GM12878 (cell line): ENCODE data around the gene TMEM231. TPM values are rescaled to one million over a fixed set of nuclear protein-coding genes. Genes with fewer than 3 reads are reported as not detected.

ENCODE experiments used
- ATAC-seq: fragments of 200-7000 bp; cut with Tn5 transposase; 3 replicates; pipeline ENCODE4 v1.9.1; 2020; ENCODE audit warnings: mild to moderate bottlenecking, moderate library complexity
- BruUV-seq: library from RNA; stranded (reverse); fragments of 400-500 nt; replicated peaks from 2 replicates; lab custom pipeline; 2021; lab: Mats Ljungman, UMichigan
- CTCF ChIA-PET: fragments of 300-600 bp; sonication (Branson Sonifier 250); formaldehyde crosslinking; extraction: SDS; loops from one replicate; lab custom pipeline; 2021; ENCODE audit warnings: inconsistent platforms; lab: Yijun Ruan, JAX
- POLR2A ChIA-PET: fragments of 350-600 bp; formaldehyde crosslinking; extraction: SDS; loops from one replicate; lab custom pipeline; 2021; ENCODE audit warnings: inconsistent platforms; lab: Charles Lee
- RAD21 ChIA-PET: fragments of 300-600 bp; sonication (Branson Sonifier 250); formaldehyde crosslinking; loops from one replicate; lab custom pipeline; 2023; ENCODE audit warnings: antibody characterized with exemption; ENCODE audit not compliant: unreplicated experiment; lab: Charles Lee
- SMC1A ChIA-PET: fragments of 300-600 bp; sonication (Branson Sonifier 250); formaldehyde crosslinking; loops from one replicate; lab custom pipeline; 2023; ENCODE audit not compliant: unreplicated experiment, uncharacterized antibody; lab: Charles Lee
- DNase-seq: peaks from one replicate; pipeline ENCODE4 v3.0.0-alpha.2; 2011; ENCODE audit warnings: low read depth, low spot score
- FAIRE-seq: peaks from 3 replicates; lab custom pipeline; 2011; peaks lifted over from hg19 to GRCh38; lab: Jason Lieb, UNC
- H2AFZ ChIP-seq: 2 replicates; pipeline ENCODE4 v1.6.0; 2011; ENCODE audit warnings: low read depth, low read length, control low read depth; ENCODE audit not compliant: control insufficient read depth
- H3K27ac ChIP-seq: 2 replicates; pipeline ENCODE4 v1.5.1; 2011; ENCODE audit warnings: control low read depth; ENCODE audit not compliant: control insufficient read depth, insufficient read depth
- H3K27me3 ChIP-seq, 2 experiments: replicated peaks in 1 of 2; 2 replicates each; pipeline versions ENCODE4 v1.6.0 to v1.6.1; 2011; ENCODE audit warnings: low read length in 1 of 2; ENCODE audit not compliant: control insufficient read depth in 2 of 2, insufficient read depth in 2 of 2
- H3K36me3 ChIP-seq, 2 experiments: 2 replicates each; pipeline ENCODE4 v1.5.1; 2011; ENCODE audit warnings: low read length in 1 of 2; ENCODE audit not compliant: control insufficient read depth in 2 of 2, insufficient read depth in 2 of 2
- H3K4me1 ChIP-seq: 2 replicates; pipeline ENCODE4 v1.6.1; 2011; ENCODE audit warnings: mild to moderate bottlenecking, low read length, moderate library complexity, mixed read lengths; ENCODE audit not compliant: control insufficient read depth, insufficient read depth
- H3K4me2 ChIP-seq: 2 replicates; pipeline ENCODE4 v1.6.0; 2011; ENCODE audit warnings: control low read depth; ENCODE audit not compliant: control insufficient read depth, insufficient read depth
- H3K4me3 ChIP-seq: fragments of 200-600 bp; sonication (generic); 2 replicates; pipeline ENCODE4 v1.5.1; 2016
- H3K79me2 ChIP-seq: 2 replicates; pipeline ENCODE4 v1.6.0; 2011; ENCODE audit warnings: low read length; ENCODE audit not compliant: control insufficient read depth, insufficient read depth
- H3K9ac ChIP-seq: 2 replicates; pipeline ENCODE4 v1.8.0; 2011; ENCODE audit warnings: low read length, control low read depth, mixed read lengths; ENCODE audit not compliant: control insufficient read depth, insufficient read depth
- H3K9me3 ChIP-seq: replicated peaks from 3 replicates; pipeline ENCODE4 v1.5.1; 2011; ENCODE audit warnings: mild to moderate bottlenecking, low read length; ENCODE audit not compliant: control insufficient read depth, insufficient read depth
- H4K20me1 ChIP-seq: 2 replicates; pipeline ENCODE4 v1.6.0; 2011; ENCODE audit not compliant: control insufficient read depth, insufficient read depth
- BCL11A ChIP-seq: IDR thresholded peaks from 2 replicates; pipeline ENCODE4 v1.6.1; 2011; ENCODE audit warnings: low read depth, low read length
- DPF2 ChIP-seq: fragments of 450-650 bp; IDR thresholded peaks from 2 replicates; pipeline ENCODE4 v1.6.1; 2017; ENCODE audit warnings: mild to moderate bottlenecking
- EGR1 ChIP-seq, 2 experiments: IDR thresholded peaks; 1 replicate in 1 of 2; 2 replicates in 1 of 2; pipeline ENCODE4 v1.6.1; 2011 to 2012; ENCODE audit warnings: low read depth in 2 of 2, low read length in 2 of 2, borderline replicate concordance in 1 of 2, mild to moderate bottlenecking in 1 of 2, moderate library complexity in 1 of 2
- ETV6 ChIP-seq, 2 experiments: fragments of 450-650 bp in 1 of 2; IDR thresholded peaks in 1 of 2; conservative IDR thresholded peaks in 1 of 2; 2 replicates each; pipeline ENCODE4 v1.6.1; 2014; ENCODE audit warnings: antibody characterized with exemption in 1 of 2, borderline replicate concordance in 1 of 2, low read depth in 1 of 2, mild to moderate bottlenecking in 1 of 2, moderate library complexity in 1 of 2
- IKZF2 ChIP-seq, 2 experiments: fragments of 450-650 bp; IDR thresholded peaks; 2 replicates each; pipeline ENCODE4 v1.6.1; 2017; ENCODE audit warnings: mild to moderate bottlenecking in 2 of 2, moderate library complexity in 2 of 2
- IRF4 ChIP-seq: IDR thresholded peaks from 2 replicates; pipeline ENCODE4 v1.6.1; 2011; ENCODE audit warnings: low read depth, low read length
- POLR2A ChIP-seq: IDR thresholded peaks from 2 replicates; pipeline ENCODE4 v1.6.1; 2011; ENCODE audit warnings: low read depth, mild to moderate bottlenecking, low read length
- RAD21 ChIP-seq: IDR thresholded peaks from 2 replicates; pipeline ENCODE4 v1.6.1; 2011; ENCODE audit warnings: mild to moderate bottlenecking, low read depth, low read length, moderate library complexity; ENCODE audit not compliant: insufficient read depth
- RUNX3 ChIP-seq: IDR thresholded peaks from 2 replicates; pipeline ENCODE4 v1.6.1; 2012; ENCODE audit warnings: low read length, inconsistent platforms
- SMARCA5 ChIP-seq: fragments of 450-650 bp; IDR thresholded peaks from 2 replicates; pipeline ENCODE4 v1.6.1; 2017; ENCODE audit warnings: mild to moderate bottlenecking
- SMC3 ChIP-seq: IDR thresholded peaks from 2 replicates; pipeline ENCODE4 v1.6.1; 2011; ENCODE audit warnings: low read length, improper control_type of control experiment, borderline replicate concordance
- SPI1 ChIP-seq: IDR thresholded peaks from 2 replicates; pipeline ENCODE4 v1.6.1; 2011; ENCODE audit warnings: low read depth, mild to moderate bottlenecking, low read length, moderate library complexity, borderline replicate concordance; ENCODE audit not compliant: insufficient read depth
- SUZ12 ChIP-seq: fragments of 200-600 bp; sonication (generic); IDR thresholded peaks from one replicate; pipeline ENCODE4 v1.6.1; 2018; ENCODE audit warnings: antibody characterized with exemption, mild to moderate bottlenecking; ENCODE audit not compliant: unreplicated experiment
- ZNF24 ChIP-seq: fragments of 450-650 bp; IDR thresholded peaks from 2 replicates; pipeline ENCODE4 v1.6.1; 2017; ENCODE audit warnings: antibody characterized with exemption, mild to moderate bottlenecking
- WGBS: methylation state at CpG from one replicate; pipeline ENCODE4 v1.1.6; 2016; ENCODE audit warnings: low lambda C conversion rate; ENCODE audit not compliant: insufficient replicate concordance, insufficient coverage; ENCODE audit errors: missing lambda C conversion rate; 5-methylcytosine and 5-hydroxymethylcytosine counted together
- in situ Hi-C: fragments of 300-500 bp; cut with MboI; formaldehyde crosslinking; loops from 9 replicates; pipeline ENCODE4 v1.14.3; 2018; ENCODE audit warnings: mixed read lengths
- intact Hi-C: fragments of 100-400 bp; cut with micrococcal nuclease; formaldehyde crosslinking; loops from one replicate; pipeline ENCODE4 v1.14.2; 2022; ENCODE audit not compliant: unreplicated experiment
- polyA plus RNA-seq, 11 experiments: library from polyadenylated mRNA; depleted of rRNA in 4 of 11; unstranded in 6 of 11; stranded (reverse) in 5 of 11; fragments of >200 nt; fragmentation: Nextera tagmentation in 4 of 11; fragmentation: Illumina TruSeq in 1 of 11; extraction: Ambion mirVana in 4 of 11; extraction: Trizol in 1 of 11; gene quantifications; 1 replicate in 1 of 11; 2 replicates in 10 of 11; pipeline versions ENCODE4 v1.2.1 to v1.2.3, GENCODE V29; 2011 to 2016; ENCODE audit warnings: inconsistent platforms in 2 of 11, missing spikeins in 2 of 11, low read depth in 1 of 11
- total RNA-seq, 4 experiments: library from RNA; depleted of rRNA in 3 of 4; stranded (reverse); fragments of >200 nt in 3 of 4; fragmentation: Illumina TruSeq in 1 of 4; extraction: Trizol in 1 of 4; gene quantifications; 2 replicates each; pipeline versions ENCODE4 v1.2.1 to v1.2.3, GENCODE V29; 2013 to 2021
- TF ChIP-seq, protein P1 (sequence below): fragments of 450-650 bp; IDR thresholded peaks from 2 replicates; pipeline ENCODE4 v1.6.1; 2017; ENCODE audit warnings: mild to moderate bottlenecking
- TF ChIP-seq, protein P2 (sequence below): fragments of 450-650 bp; IDR thresholded peaks from 2 replicates; pipeline ENCODE4 v1.6.1; 2017; ENCODE audit warnings: low read depth, mild to moderate bottlenecking, moderate library complexity

TMEM231 gene
- total and polyA plus RNA-seq, 10 of the 15 experiments (the other 5 are each of a cell fraction or from before 2014, with no cell fraction given) = 1.2 to 9.1 (median 5.9) TPM

DNA sequence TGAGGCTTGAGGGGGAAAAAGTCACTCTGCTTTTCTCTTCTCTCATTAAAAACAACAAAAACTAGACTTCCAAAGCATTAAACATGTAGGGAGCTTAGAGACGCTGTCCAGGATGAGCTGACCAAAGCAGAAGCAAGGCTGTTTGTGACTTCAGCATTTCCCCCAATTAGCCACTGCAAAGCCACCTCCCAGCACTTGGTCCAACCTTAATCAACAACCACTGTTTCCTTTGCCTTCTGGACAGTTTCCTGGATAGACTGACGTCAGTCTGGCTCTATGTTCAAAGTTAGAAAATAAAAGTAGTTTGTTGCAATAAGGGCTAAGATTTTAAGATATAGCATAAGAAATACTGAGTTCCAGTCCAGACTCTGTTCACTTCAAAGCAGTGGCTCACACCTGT, 3.1 kb downstream of the TMEM231 start (continued):
- TF ChIP-seq, protein P1, sequence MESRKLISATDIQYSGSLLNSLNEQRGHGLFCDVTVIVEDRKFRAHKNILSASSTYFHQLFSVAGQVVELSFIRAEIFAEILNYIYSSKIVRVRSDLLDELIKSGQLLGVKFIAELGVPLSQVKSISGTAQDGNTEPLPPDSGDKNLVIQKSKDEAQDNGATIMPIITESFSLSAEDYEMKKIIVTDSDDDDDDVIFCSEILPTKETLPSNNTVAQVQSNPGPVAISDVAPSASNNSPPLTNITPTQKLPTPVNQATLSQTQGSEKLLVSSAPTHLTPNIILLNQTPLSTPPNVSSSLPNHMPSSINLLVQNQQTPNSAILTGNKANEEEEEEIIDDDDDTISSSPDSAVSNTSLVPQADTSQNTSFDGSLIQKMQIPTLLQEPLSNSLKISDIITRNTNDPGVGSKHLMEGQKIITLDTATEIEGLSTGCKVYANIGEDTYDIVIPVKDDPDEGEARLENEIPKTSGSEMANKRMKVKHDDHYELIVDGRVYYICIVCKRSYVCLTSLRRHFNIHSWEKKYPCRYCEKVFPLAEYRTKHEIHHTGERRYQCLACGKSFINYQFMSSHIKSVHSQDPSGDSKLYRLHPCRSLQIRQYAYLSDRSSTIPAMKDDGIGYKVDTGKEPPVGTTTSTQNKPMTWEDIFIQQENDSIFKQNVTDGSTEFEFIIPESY = no peak

DNA sequence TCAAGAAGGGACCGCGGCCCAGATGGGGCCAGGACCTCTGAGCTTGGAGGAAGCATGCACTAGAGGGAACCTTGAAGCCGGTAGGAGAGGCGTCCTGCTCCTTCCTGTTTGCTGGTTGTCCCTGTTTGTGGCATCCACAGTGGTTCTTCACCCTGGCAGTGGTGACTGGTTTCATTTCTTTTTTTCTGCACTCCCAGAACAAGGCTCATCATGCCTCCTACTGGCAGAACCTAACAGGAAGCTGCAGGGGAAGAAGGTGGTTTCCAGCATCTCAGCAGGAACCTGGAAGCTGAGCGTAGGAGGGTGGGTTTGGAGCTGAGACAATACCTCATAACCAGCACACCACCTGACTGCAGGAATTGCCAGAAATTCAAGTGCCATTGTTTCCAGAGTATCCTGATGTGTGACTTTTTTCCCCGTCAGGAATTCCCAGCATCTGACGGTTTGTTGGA, 5.8 kb downstream of the TMEM231 start:
- Histone ChIP-seq H3K36me3 (no peaks in the 10 kb centered on the region), H3K4me3 (no peak overlapping the region), H3K27me3 (no peaks in the 10 kb centered on the region), H3K4me1 (peaks cover 8% of the 10 kb centered on the region), H4K20me1 (no peaks in the 10 kb centered on the region), H2AFZ (peak overlapping the region; percentile 65), H3K79me2 (no peaks in the 10 kb centered on the region), H3K27ac (no peak overlapping the region), H3K9ac (no peak overlapping the region), H3K9me3 (no peaks in the 10 kb centered on the region), H3K4me2 (peak overlapping the region; percentile 35)
- no TSS peak for BruUV-seq
- ChIA-PET POLR2A (interaction anchor here (0.6 to 8.1 kb wide), 9 partner anchors 10 to 296 kb away, joined by 3 to 72 read pairs (median 4); partner anchors contain the start of genes ADAT1, GABARAPL2 and TMEM170A), RAD21 (interaction anchor here (0.7 to 3.5 kb wide), 16 partner anchors 9 to 354 kb away, joined by 3 to 19 read pairs (median 4); partner anchors contain the start of genes ADAT1, CPHXL2, KARS1 and TERF2IP), CTCF (interaction anchor here (0.7 to 4.6 kb wide), 31 partner anchors 10 to 351 kb away, joined by 3 to 55 read pairs (median 4); partner anchors contain the start of genes ADAT1 and TMEM170A), SMC1A (interaction anchor here (0.7 to 6.3 kb wide), 18 partner anchors 14 to 545 kb away, joined by 3 to 40 read pairs (median 4); partner anchors contain the start of genes ADAT1, CFDP1, GABARAPL2 and KARS1)
- FAIRE-seq (peak; percentile 89), DNase-seq (peak; percentile 69), ATAC-seq (peak; percentile 89)
- 63% methylated on average over 7 of the region's 7 CpGs for WGBS
- intact Hi-C loops = loop anchor here (5.0 kb wide), 1 partner anchor 88 kb away; the partner anchor contains the start of gene TMEM170A
- in situ Hi-C loops = no loop called here
- TF ChIP-seq DPF2 (0 out of 2 replicates have a peak, but pooled peaks have one; percentile 29), EGR1 (IDR thresholded peaks at IDR 0.05; ENCODE audit: borderline replicate concordance in 1 of 2, low read depth in 2 of 2, low read length in 2 of 2) (peak in 1 of 2 experiments; percentile 37; a peak in 1 of 3 replicates), SMARCA5 (peak; percentile 22; the same call in 1 of the 2 replicates), SPI1 (peak; percentile 77; the same call in 1 of the 2 replicates), RAD21 (peak; percentile 85), POLR2A (no peak), ZNF24 (peak; percentile 34; the same call in 1 of the 2 replicates), IRF4 (0 out of 2 replicates have a peak, but pooled peaks have one; percentile 63), SUZ12 (no peak), RUNX3 (peak; percentile 69), BCL11A (no peak), SMC3 (peak; percentile 45; the same call in 1 of the 2 replicates), IKZF2 (IDR thresholded peaks at IDR 0.05) (peak; percentile 84 to 85), ETV6 (conservative IDR thresholded peaks at IDR 0.05 in 1 of 2, IDR thresholded peaks at IDR 0.05 in 1 of 2; ENCODE audit: borderline replicate concordance in 1 of 2, low read depth in 1 of 2) (peak in 1 of 2 experiments; percentile 52; a peak in 2 of 4 replicates)
- TF ChIP-seq, protein P2, sequence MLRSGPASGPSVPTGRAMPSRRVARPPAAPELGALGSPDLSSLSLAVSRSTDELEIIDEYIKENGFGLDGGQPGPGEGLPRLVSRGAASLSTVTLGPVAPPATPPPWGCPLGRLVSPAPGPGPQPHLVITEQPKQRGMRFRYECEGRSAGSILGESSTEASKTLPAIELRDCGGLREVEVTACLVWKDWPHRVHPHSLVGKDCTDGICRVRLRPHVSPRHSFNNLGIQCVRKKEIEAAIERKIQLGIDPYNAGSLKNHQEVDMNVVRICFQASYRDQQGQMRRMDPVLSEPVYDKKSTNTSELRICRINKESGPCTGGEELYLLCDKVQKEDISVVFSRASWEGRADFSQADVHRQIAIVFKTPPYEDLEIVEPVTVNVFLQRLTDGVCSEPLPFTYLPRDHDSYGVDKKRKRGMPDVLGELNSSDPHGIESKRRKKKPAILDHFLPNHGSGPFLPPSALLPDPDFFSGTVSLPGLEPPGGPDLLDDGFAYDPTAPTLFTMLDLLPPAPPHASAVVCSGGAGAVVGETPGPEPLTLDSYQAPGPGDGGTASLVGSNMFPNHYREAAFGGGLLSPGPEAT = peak; percentile 85
